Measurements from ENCODE around the gene SAMD10. TPM values are rescaled to one million over a fixed set of nuclear protein-coding genes. Genes with fewer than 3 reads are reported as not detected.

Gene SAMD10
- total and polyA plus RNA-seq, 2 experiments from 2014 or later, result 20.3 to 36.5 TPM

DNA sequence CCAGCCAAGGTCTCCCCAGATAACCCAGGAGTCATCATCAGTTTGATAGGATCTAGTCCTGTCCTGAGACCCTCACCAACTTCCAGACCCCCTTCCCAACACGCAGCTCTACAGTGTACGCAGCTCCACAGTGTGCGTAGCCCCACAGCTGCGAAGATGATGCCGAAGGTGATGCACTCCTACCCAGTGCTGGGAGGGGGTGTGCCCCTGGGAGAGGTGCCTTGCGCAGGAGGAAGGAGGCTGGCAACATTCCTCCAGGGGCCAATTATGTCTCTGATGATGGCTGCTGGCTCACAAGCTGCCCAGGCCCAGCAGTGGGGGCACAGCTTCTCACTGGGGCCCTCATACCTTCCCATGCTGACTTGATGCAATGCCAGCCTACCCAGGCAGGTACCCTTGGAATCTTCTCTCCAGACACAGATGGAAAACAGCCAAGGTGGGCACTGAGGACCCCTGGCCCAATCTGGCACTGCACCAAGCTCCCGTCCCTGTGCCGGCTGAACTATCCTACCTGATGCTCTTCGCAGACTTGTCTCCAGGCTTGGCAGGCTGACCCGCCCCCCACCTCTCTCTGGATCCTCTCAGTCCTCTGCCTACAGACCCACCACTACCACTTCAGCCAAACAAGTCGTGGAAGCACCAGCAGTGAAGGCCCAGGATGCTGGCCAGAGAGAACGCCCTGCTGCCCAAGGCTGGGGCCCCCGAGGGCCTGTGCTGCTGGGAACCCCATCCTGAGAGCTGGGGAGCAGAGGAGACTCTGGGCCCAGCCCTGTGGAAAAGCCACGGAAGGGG lies 11.1 kb downstream of the SAMD10 start:
- TF ChIP-seq, protein P1, sequence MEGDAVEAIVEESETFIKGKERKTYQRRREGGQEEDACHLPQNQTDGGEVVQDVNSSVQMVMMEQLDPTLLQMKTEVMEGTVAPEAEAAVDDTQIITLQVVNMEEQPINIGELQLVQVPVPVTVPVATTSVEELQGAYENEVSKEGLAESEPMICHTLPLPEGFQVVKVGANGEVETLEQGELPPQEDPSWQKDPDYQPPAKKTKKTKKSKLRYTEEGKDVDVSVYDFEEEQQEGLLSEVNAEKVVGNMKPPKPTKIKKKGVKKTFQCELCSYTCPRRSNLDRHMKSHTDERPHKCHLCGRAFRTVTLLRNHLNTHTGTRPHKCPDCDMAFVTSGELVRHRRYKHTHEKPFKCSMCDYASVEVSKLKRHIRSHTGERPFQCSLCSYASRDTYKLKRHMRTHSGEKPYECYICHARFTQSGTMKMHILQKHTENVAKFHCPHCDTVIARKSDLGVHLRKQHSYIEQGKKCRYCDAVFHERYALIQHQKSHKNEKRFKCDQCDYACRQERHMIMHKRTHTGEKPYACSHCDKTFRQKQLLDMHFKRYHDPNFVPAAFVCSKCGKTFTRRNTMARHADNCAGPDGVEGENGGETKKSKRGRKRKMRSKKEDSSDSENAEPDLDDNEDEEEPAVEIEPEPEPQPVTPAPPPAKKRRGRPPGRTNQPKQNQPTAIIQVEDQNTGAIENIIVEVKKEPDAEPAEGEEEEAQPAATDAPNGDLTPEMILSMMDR (IDR thresholded peaks at IDR 0.05; ENCODE audit: low read depth, low read length), result no peak
- H3K4me1 ChIP-seq (ENCODE audit: low read depth), result peaks cover 6% of the 10 kb centered on the region
- peak overlapping the region; percentile 75 for H3K27ac ChIP-seq
- DNase-seq (ENCODE audit: low read depth in 1 of 2, low spot score in 1 of 2), result no peak
- peak overlapping the region; percentile 56 for H3K4me3 ChIP-seq
- no peaks in the 10 kb centered on the region for H3K9me3 ChIP-seq (ENCODE audit: low read depth)
- H3K27me3 ChIP-seq, result no peaks in the 10 kb centered on the region
- H3K36me3 ChIP-seq, result peaks cover 14% of the 10 kb centered on the region

DNA sequence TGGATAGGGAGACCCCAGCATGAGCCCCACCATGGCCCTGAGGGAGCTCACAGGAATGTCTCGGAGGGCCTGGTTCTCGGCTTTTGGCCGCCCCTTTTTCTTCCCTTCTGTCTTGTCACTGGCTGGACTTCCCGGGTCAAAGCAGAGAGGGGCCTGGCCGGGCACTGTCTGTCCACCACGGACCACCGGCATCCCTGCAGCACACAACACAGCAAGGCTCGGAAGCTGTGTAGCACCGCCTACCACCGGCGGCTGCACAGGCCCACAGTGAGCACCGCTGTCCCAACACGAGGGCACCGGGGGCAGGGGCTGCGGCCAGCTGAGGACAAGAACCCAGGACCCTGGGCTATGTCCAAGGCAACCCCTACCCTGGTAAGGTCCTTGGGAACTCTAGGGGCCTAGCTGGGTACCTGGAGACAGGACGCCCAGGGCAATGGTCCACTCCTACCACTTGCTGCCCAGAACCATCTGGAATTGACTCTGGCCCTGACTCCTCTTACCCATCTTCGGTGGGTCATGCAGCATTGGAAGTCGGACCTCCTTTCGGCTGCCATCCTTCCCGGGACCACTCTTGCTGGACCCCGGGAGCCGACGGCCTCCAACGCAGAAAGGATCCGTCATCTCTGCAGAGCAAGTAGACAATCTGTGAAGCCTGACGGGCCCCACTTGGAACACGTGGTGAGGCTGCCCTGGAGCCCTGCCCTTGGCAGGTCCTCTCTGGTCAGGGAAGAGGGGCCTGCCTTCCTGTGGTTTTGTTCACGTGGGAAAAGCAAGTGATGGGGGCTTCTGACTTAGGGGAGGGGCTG lies 11.9 kb downstream of the SAMD10 start:
- Histone ChIP-seq H3K27ac (no peak overlapping the region), H3K9me3 (ENCODE audit: low read depth) (no peaks in the 10 kb centered on the region), H3K4me1 (ENCODE audit: low read depth) (peaks cover 6% of the 10 kb centered on the region), H3K36me3 (peaks cover 18% of the 10 kb centered on the region), H3K27me3 (no peaks in the 10 kb centered on the region), H3K4me3 (no peak overlapping the region)
- TF ChIP-seq, protein P1 (IDR thresholded peaks at IDR 0.05; ENCODE audit: low read depth, low read length), result no peak
- no peak for DNase-seq (ENCODE audit: low read depth in 1 of 2, low spot score in 1 of 2)

DNA sequence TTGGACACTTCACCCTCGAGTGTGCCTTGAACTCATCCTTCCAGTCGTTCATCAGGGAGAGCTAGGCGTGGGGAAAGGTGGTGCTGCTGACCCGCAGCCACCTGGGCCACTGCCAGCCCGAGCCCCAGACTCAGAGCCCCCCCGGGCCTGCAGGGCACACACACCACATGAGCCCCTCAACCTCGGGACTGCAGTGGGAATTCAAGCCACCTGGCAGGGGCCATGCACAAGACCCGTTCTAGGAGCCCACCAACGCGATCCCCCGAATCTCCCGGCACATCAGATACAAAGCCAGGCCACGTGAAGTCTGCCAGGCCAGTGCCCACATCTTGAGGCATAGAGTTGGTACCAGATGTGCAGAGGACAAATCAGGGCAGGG lies 12.5 kb downstream of the SAMD10 start:
- Histone ChIP-seq H3K27me3 (no peaks in the 10 kb centered on the region), H3K4me1 (ENCODE audit: low read depth) (peaks cover 6% of the 10 kb centered on the region), H3K4me3 (no peak overlapping the region), H3K27ac (no peak overlapping the region), H3K9me3 (ENCODE audit: low read depth) (no peaks in the 10 kb centered on the region), H3K36me3 (peaks cover 21% of the 10 kb centered on the region)
- DNase-seq (ENCODE audit: low read depth in 1 of 2, low spot score in 1 of 2), result no peak
- TF ChIP-seq, protein P1 (IDR thresholded peaks at IDR 0.05; ENCODE audit: low read depth, low read length), result no peak

DNA sequence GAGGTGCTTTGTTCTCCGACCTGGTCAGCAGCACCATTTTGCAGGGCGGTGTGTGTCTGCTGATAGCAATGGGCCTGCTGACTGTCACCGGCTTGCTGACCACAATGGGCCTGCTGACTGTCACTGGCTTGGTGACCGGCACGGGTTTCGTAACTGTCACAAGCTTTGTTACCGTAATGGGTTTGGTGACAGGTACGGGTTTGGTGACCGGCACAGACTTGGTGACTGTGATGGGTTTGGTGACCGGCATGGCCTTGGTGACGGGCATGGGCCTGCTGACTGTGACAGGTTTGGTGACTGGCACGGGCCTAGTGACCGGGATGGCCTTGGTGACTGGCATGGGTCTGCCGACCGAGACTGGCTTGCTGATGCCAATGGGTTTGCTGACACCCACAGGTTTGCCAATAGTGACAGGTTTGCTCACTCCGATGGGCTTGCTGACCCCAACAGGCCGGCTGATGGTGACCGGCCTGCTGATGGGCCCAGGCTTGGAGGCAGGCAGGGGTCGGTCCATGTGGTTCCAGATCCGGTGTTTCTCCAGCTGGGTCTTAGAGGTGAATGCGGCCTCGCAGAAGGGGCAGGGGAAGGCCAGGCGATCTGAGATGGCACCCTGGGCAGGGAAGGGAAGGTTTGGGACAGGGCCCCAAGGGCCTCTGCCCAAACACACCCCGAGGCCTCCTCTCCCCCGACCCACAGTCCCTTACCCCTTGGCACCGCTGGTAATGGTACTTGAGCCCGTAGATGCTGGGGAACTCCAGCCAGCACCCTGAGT lies 13.1 kb downstream of the SAMD10 start:
- Histone ChIP-seq H3K4me1 (ENCODE audit: low read depth) (peaks cover 6% of the 10 kb centered on the region), H3K9me3 (ENCODE audit: low read depth) (no peaks in the 10 kb centered on the region), H3K4me3 (no peak overlapping the region), H3K36me3 (peaks cover 25% of the 10 kb centered on the region), H3K27me3 (no peaks in the 10 kb centered on the region), H3K27ac (no peak overlapping the region)
- TF ChIP-seq, protein P1 (IDR thresholded peaks at IDR 0.05; ENCODE audit: low read depth, low read length), result no peak
- no peak for DNase-seq (ENCODE audit: low read depth in 1 of 2, low spot score in 1 of 2)

DNA sequence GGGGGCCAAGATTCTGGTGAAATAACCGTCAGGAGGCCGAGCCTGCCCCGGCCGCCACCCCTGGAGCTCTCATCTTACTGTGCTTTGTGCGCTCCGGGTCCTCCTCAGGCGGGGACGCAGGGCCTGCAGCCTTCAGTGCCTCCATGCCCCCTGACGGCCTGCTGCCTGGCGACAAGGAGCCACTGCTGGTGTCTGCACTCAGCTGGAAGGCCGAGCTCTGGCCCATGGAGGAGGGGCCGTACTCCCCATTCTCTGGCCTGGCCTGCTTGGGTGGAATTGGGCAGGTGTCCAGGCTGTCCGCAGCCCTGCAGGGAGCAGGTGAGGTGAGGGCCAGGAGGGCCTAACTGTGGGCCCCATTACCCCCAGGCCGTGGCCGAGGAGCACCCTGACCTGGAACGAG lies 15.0 kb downstream of the SAMD10 start:
- no peaks in the 10 kb centered on the region for H3K9me3 ChIP-seq (ENCODE audit: low read depth)
- no peak for DNase-seq (ENCODE audit: low read depth in 1 of 2, low spot score in 1 of 2)
- H3K4me1 ChIP-seq (ENCODE audit: low read depth), result peaks cover 6% of the 10 kb centered on the region
- H3K27me3 ChIP-seq, result no peaks in the 10 kb centered on the region
- peaks cover 28% of the 10 kb centered on the region for H3K36me3 ChIP-seq
- no peak overlapping the region for H3K4me3 ChIP-seq
- H3K27ac ChIP-seq, result no peak overlapping the region
- TF ChIP-seq, protein P1 (IDR thresholded peaks at IDR 0.05; ENCODE audit: low read depth, low read length), result no peak

All from cardiac muscle cell (in vitro differentiated cells and primary cell).